Measurements from ENCODE around the gene INPP5F.
"Not testable (repeated sequence)": the region's sequence is repeated elsewhere in the genome, so short reads cannot be mapped to it uniquely, and the experiment has no call there.

Gene INPP5F

GRCh38 chr10:119706521-119707278 lies 19.1 kb upstream of the INPP5F start:
- DNase-seq (ENCODE audit: extremely low read depth in 1 of 2, low read depth in 1 of 2) = no peak

GRCh38 chr10:119707331-119707730 lies 18.5 kb upstream of the INPP5F start:
- not testable (repeated sequence) for DNase-seq (ENCODE audit: extremely low read depth in 1 of 2, low read depth in 1 of 2)

DNA sequence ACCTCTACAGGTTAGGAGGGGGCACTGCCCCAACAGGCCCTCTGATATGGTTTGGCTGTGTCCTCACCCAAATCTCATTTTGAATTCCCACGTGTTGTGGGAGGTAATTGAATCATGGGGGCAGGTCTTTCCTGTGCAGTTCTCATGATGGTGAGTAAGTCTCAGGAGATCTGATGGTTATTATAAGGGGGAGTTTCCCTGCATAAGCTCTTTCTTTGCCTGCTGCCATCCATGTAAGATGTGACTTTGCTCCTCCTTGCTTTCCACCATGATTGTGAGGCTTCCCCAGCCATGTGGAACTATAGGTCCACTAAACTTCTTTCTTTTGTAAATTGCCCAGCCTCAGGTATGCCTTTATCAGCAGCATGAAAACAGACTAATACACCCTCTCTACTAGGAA lies 14.9 kb upstream of the INPP5F start:
- DNase-seq (ENCODE audit: extremely low read depth in 1 of 2, low read depth in 1 of 2) = not testable (repeated sequence)

DNA sequence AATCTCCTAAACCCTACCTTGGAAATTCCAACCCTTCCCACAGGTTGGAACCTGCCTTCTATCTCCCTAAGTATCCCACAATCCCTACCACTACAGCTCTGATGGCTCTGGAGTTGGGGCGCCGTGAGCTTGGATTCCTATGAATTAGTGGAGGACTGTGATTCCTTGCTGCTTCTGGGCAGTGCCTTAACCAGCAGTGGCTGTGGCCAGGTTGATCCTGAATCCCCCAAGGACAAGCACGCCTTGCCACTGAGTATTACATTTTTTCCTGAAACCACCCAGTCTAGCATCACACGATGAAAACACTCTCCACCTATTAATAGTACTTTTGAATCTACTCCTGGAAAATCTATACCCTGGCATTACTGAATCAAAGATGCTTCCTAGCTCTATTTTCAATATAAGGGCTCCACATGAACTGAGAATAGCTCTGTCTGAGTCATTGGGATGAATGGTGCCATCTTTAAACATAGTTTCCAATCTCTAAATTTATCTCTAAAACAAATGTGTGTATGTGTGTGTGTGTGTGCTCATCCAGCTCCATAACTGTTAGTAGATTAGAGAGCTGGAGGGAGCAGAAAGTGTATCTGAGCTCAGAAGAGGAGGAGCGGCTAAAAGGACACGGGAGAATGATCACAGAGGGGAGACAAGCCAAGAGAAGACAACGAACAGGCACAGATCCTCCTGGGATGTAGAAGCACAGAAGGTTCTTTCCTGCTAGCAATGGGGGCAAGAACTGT lies 11.9 kb upstream of the INPP5F start:
- no peak for DNase-seq (ENCODE audit: extremely low read depth in 1 of 2, low read depth in 1 of 2)

DNA sequence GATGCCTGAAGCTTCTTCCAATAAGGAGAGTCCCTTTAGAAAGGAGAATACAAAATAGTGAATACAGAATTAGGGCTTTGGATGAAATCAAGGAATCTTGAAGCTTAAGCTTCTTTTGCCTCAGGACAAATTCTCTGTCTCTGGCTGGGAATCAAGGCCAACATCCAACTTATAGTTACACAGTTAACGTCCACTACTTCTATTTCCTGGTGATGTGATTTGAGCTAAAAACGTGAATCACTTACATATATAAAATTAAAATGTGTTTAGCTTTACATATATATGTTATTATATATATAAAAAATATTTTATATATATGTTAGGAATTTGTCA lies 11.4 kb upstream of the INPP5F start:
- DNase-seq (ENCODE audit: extremely low read depth in 1 of 2, low read depth in 1 of 2) = no peak

DNA sequence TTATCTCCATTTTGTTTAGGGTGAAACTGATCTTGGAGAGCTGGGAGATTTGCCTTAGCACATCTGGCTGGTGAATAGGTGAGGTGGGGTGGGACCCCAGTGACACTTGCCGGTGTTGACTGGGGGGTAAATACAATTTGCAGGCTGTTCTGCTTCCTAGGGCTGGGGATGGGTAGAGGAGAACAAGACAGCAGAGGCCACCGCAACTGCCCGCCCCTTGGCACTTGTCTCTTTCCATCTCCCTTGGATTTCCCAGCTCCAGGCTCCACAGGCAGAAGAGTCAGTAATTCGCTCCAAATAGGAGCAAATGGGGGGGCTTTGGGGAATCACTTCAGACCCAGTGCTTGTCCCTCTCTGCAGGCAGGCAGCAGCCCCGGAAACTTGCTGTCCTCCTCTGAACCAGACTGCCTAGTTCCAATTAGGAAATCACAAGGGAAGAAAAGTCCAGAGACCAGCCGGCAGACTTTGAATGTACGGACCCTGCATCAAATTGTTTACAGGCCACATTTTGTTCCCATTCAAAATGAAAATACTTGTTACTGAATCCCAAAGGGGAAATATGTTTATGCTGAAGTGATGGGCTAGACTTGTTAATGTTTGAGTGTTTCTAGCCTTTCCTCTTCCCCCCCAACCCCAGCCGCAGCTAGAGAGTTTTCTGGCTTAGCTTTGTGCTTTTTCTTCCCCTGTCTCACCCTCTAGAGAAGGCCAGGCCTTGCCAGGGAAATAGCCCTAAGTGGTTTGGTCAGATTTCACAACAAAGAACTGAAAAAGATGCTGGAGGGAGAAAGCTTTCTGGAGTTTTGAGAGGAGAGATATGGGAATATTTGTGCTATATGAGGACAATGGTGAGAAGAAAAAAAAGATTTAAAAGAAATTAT lies 10.0 kb upstream of the INPP5F start:
- no peak for DNase-seq (ENCODE audit: extremely low read depth in 1 of 2, low read depth in 1 of 2)

DNA sequence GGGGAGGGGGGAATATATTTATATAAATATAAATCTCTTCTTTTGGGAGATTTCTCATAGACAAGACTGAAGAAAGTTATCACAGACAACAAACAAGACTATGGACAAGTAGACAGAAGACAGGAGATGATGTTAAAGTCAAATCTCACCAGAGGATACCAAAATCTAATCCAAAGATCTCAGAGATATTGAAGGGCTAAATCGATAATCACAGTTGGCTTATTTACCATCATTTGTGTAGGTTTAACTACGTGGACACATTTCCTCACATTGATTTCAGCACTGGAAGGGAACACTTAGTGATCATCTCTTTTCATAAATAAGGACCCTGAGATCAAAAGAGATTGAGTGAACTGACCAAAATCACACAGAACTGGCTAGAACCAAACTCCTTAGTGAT lies 2.7 kb upstream of the INPP5F start:
- no peak for DNase-seq (ENCODE audit: extremely low read depth in 1 of 2, low read depth in 1 of 2)

- no peak for DNase-seq (ENCODE audit: extremely low read depth in 1 of 2, low read depth in 1 of 2)
Measured at GRCh38 chr10:119723624-119724023, 2.2 kb upstream of the INPP5F start.

DNA sequence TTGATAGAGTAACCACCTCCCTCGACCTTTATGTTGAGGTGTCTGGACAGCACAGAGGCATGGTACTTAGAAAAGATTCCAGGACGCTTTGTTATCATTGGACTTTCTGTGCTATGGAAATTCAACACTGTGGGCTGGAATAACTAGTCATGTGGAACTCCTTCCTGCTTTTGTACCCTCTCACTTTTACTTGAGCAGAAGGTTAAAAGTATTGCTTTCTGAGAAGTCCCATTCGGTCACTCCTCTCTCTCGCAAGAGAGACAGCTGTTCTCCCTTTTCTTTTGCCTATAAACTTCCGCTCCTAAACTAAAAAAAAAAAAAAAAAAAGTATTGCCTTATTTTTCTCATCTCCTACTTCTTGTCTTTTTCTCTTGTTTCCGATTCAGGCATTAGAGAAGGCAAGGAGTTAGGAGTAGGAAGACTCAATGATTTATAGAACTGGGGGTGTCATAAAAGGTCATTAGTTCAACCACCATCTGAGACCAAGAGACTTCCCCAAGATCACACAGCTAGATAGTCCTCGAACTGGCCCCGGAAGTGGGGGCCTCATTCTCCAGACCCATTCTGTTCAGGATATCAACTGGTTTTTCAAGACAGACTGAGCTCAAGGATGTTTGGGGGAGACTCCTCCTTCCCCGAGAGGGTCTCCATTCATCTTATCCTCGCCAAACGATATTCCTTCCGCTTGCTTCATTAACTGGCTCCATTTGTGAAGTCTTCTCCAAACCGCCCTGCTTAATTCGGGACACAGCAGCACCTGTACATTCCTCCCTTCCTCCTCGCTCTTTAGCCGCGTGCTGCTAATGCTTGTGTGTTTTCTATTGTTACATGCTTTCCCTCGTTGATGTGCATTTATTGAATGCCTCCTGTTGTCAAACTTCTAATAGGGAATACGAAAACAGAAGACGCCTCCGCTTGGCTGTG lies 995 bp upstream of the INPP5F start:
- no peak for DNase-seq (ENCODE audit: extremely low read depth in 1 of 2, low read depth in 1 of 2)

- no peak for DNase-seq (ENCODE audit: extremely low read depth in 1 of 2, low read depth in 1 of 2)
Measured at GRCh38 chr10:119725517-119725827, 378 bp upstream of the INPP5F start.

DNA sequence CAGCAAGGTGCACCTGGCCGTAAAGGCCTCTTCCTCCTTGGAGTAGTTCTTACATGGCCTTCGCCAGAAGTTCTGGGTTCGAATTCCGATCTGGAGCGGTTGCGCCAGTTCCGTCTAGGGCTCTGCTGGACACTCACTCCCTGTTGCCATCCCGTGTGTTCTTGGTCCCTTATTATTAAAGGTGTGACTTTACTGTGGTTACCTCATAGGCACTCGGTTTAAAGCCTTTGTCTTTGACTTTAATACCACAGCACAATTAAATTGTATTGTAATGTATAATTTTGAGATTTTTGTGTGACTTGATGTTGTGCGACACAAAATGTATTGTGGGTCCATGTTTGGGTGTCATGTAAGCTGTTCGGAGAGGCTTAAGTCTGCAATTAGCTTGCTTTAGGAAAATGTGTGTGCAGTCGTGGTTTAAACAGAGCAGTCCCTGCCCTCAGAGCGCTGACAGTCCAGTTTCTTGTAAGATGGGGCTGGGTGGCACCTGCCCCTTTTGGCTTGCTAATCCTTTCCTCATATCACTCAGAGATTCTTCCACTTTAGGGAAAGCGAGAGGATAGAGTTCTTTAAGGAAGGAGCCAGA lies 919 bp downstream of the INPP5F start:
- no peak for DNase-seq (ENCODE audit: extremely low read depth in 1 of 2, low read depth in 1 of 2)

GRCh38 chr10:119728172-119728800 lies 2.4 kb downstream of the INPP5F start:
- DNase-seq (ENCODE audit: extremely low read depth in 1 of 2, low read depth in 1 of 2) = no peak

- DNase-seq (ENCODE audit: extremely low read depth in 1 of 2, low read depth in 1 of 2) = no peak
Measured at GRCh38 chr10:119734396-119735332, 8.8 kb downstream of the INPP5F start.

GRCh38 chr10:119735451-119735850 lies 9.6 kb downstream of the INPP5F start:
- DNase-seq (ENCODE audit: extremely low read depth in 1 of 2, low read depth in 1 of 2) = no peak

DNA sequence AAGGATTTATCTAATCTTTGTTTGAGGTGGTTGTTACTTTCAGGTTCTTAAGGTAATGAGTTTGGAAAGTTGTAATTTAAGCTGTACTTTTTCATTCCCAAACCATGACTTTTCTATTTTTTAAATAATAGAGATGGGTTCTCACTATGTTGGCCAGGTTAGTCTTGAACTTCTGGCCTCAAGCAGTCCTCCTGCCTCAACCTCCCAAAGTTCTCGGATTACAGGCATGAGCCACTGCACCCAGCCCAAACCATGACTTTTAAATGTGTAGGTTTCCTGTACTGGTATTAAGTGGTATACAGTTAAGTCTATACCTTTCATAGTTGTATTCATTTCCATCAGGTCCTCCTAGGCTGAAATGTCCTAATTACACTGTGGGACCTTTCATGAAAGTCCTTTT lies 10.4 kb downstream of the INPP5F start:
- DNase-seq (ENCODE audit: extremely low read depth in 1 of 2, low read depth in 1 of 2) = no peak

- DNase-seq (ENCODE audit: extremely low read depth in 1 of 2, low read depth in 1 of 2) = no peak
Measured at GRCh38 chr10:119737039-119737663, 11.3 kb downstream of the INPP5F start.

DNA sequence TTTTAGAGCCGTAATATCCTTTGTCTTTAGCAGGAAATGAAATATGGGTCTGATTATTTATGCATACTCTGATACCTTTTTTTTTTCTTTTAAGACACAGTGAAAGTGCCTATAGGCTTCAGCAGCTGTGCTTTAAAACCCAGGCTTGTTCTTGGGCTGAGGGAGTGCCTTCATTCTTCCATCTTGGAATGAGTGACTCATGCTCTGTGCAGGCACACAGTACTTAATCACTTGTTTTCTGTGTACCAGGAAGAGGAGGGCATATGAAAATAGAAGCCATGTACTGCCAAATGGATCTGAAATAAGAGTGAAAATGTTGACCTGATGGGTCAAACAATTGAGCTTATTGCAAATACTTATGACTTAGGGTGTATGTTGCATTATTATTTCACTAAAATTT lies 12.0 kb downstream of the INPP5F start:
- DNase-seq (ENCODE audit: extremely low read depth in 1 of 2, low read depth in 1 of 2) = no peak

- no peak for DNase-seq (ENCODE audit: extremely low read depth in 1 of 2, low read depth in 1 of 2)
Measured at GRCh38 chr10:119738962-119739361, 13.1 kb downstream of the INPP5F start.
